Measurements from ENCODE around the gene SARDH.

GRCh38 chr9:133772581-133772980, 34.4 kb upstream of the SARDH start:
- TF ChIP-seq CTCF (IDR thresholded peaks at IDR 0.05 in 8 of 11, conservative IDR thresholded peaks at IDR 0.05 in 3 of 11) (no peak), POLR2A (IDR thresholded peaks at IDR 0.05) (no peak), POLR2AphosphoS5 (IDR thresholded peaks at IDR 0.05) (no peak)

Data from spleen (tissue), 7 donors.